SKM-1 (cell line): ENCODE results near the gene GPC5.
"Not testable (repeated sequence)": the region's sequence is repeated elsewhere in the genome, so short reads cannot be mapped to it uniquely, and the experiment has no call there.

Experiments used
- DNase-seq: peaks from one replicate; lab custom pipeline; 2025; ENCODE audit not compliant: unreplicated experiment; lab: John Stamatoyannopoulos, UW

GPC5 gene

DNA sequence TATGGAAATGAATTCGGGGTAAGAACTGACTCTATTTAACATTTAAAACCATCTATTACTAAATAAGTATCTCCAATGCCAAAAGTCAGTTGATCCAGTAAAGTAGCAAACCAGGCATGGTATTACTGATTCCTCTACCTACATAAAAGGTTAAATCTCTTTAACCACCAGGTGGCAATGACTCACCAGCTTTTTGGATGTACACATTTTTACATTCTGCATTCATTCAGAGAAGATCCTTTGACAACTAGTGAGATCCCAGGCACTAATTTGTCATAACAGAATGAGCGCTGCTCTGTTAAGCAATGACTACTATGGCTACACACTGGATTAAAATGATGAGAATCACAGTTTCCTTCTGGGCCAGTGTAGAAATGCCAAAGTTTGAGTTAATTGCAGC is 1498.4 kb downstream of the GPC5 start:
- DNase-seq = no peak

DNA sequence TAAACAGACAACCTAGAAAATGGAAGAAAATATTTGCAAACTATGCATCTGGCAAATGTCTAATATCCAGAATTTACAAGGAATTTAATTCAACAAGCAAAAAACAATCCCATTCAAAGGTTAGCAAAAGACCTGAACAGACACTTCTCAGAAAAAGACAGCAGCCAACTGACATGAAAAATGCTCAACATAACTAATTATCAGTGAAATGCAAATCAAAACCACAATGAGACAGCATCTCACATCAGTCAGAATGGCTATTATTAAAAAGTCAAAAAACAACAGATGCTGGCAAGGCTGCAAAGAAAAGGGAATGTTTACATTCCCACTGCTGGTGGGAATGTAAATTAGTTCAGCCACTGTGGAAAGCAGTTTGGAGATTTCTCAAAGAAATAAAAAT is 1500.5 kb downstream of the GPC5 start:
- DNase-seq = not testable (repeated sequence)

DNA sequence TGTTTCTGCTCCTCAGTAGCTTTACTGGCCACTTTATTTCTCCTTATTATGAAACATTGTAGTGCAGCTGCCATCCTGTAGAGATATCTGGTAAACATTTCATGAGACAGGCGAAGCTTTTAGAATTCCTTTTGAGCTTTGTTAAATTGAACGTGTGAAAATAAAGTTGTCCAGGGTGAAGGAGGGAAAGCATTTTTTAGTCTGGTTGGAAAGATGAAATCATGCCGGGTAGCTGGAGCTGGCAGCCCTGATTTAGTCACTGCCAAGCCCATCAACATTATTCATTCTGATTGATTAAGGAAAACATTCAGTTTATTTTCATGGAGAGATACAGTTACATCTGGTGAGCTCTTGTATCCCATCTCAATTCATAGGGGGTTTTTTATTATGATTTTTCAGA is 1502.0 kb downstream of the GPC5 start:
- DNase-seq = no peak

DNA sequence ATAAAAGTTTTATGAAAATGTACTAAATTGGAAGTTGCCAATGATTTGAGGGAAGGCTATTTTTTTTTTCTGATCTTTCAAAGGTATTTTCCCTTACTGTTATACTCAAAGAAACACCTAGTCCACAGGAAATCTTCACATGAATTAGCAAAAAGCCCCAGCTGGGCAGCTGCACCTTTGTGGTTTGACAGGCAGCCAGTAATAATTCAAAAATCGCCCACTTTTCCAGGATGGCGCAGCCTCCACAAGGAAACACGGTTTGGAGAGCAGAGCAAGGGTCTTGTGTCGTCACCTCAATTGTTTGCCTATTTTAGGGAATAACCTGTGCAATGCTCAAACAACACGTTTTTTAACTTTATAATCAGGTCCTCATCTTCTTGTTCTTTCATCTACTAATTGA is 1503.3 kb downstream of the GPC5 start:
- no peak for DNase-seq

DNA sequence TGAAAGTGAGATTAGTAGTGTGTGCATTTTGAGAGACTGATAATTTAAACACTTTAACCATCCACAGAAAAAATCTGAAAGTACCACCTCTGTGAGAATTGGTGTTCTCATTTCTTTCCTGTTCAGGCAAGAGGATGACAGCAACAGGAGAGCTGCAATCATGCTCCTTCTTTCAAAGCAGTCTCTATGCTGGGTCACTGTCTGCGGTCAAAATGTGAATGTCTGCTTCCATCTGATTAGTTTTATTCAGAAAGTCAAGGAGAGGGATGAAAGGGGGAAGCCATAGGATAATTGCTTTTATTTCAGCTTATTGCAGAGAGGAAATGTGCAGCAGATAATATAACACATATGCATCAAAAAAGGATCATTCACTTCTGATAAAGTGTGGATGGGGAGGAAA is 1514.2 kb downstream of the GPC5 start:
- DNase-seq = no peak

DNA sequence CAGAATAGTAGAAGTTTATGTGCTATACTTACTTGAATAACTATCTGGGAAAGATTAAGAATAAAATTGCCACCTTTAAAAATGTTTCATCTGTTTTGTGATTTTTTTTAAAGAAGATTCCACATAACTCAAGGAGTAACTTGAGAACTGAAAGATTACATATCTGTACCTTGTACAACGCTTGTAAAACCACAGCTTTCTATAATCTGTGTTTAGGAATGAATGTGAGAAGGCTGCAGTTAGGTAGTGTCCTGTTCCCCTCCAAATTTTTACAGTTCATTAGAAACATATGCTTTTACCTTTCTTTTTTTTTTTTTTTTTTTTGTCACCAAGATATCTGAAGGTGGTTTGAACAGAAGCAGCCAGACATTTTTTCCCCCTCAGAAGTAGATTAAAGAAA is 1515.4 kb downstream of the GPC5 start:
- no peak for DNase-seq
